HK-2 (cell line): ENCODE data around the gene VWA5B1.
"Not testable (repeated sequence)": the region's sequence is repeated elsewhere in the genome, so short reads cannot be mapped to it uniquely, and the experiment has no call there.

Experiments used
- DNase-seq: peaks from one replicate; pipeline ENCODE4 v3.0.0-alpha.2; 2018; ENCODE audit not compliant: unreplicated experiment

VWA5B1 gene

GRCh38 chr1:20279509-20279908 lies 11.2 kb upstream of the VWA5B1 start:
- DNase-seq: peak; percentile 25

- DNase-seq: no peak
Measured at GRCh38 chr1:20280341-20280740, 10.3 kb upstream of the VWA5B1 start.

- no peak for DNase-seq
Measured at GRCh38 chr1:20280906-20281305, 9.8 kb upstream of the VWA5B1 start.

- DNase-seq: no peak
Measured at GRCh38 chr1:20281801-20282200, 8.9 kb upstream of the VWA5B1 start.

- no peak for DNase-seq
Measured at GRCh38 chr1:20282533-20282932, 8.1 kb upstream of the VWA5B1 start.

GRCh38 chr1:20284046-20284445 lies 6.6 kb upstream of the VWA5B1 start:
- DNase-seq: no peak

GRCh38 chr1:20284625-20285024 lies 6.0 kb upstream of the VWA5B1 start:
- DNase-seq: no peak

GRCh38 chr1:20285510-20285909 lies 5.2 kb upstream of the VWA5B1 start:
- DNase-seq: no peak

GRCh38 chr1:20287696-20288095 lies 3.0 kb upstream of the VWA5B1 start:
- not testable (repeated sequence) for DNase-seq

- no peak for DNase-seq
Measured at GRCh38 chr1:20291645-20292084, 990 bp downstream of the VWA5B1 start.

GRCh38 chr1:20298626-20299025 lies 8.0 kb downstream of the VWA5B1 start:
- no peak for DNase-seq

GRCh38 chr1:20301463-20302107 lies 10.9 kb downstream of the VWA5B1 start:
- DNase-seq: no peak

- DNase-seq: no peak
Measured at GRCh38 chr1:20302108-20302471, 11.4 kb downstream of the VWA5B1 start.

- DNase-seq: no peak
Measured at GRCh38 chr1:20307026-20307425, 16.4 kb downstream of the VWA5B1 start.

GRCh38 chr1:20308569-20308968 lies 17.9 kb downstream of the VWA5B1 start:
- DNase-seq: no peak

- no peak for DNase-seq
Measured at GRCh38 chr1:20311289-20311688, 20.6 kb downstream of the VWA5B1 start.

GRCh38 chr1:20312310-20312709 lies 21.6 kb downstream of the VWA5B1 start:
- DNase-seq: no peak

GRCh38 chr1:20312818-20313217 lies 22.1 kb downstream of the VWA5B1 start:
- DNase-seq: no peak

GRCh38 chr1:20317471-20317870 lies 26.8 kb downstream of the VWA5B1 start:
- DNase-seq: no peak

- no peak for DNase-seq
Measured at GRCh38 chr1:20318521-20318920, 27.8 kb downstream of the VWA5B1 start.

- no peak for DNase-seq
Measured at GRCh38 chr1:20318971-20319370, 28.3 kb downstream of the VWA5B1 start.

GRCh38 chr1:20319456-20320220 lies 29.0 kb downstream of the VWA5B1 start:
- DNase-seq: no peak

GRCh38 chr1:20320704-20321103 lies 30.0 kb downstream of the VWA5B1 start:
- DNase-seq: no peak

- DNase-seq: no peak
Measured at GRCh38 chr1:20321573-20321972, 30.9 kb downstream of the VWA5B1 start.
